H9 (cell line): ENCODE measurements around the gene FAM200B. TPM values are rescaled to one million over a fixed set of nuclear protein-coding genes. Genes with fewer than 3 reads are reported as not detected.

Experiments
- DNase-seq: peaks from one replicate; pipeline ENCODE4 v3.0.0-alpha.2; 2017
- H2AFZ ChIP-seq: one replicate; pipeline ENCODE4 v1.6.1; 2013; ENCODE audit warnings: mild to moderate bottlenecking, low read length, control low read depth, moderate library complexity
- H2AK5ac ChIP-seq: 2 replicates; pipeline ENCODE4 v1.6.1; 2013; ENCODE audit warnings: low read length, control low read depth, mixed read lengths; ENCODE audit not compliant: insufficient read length
- H2BK120ac ChIP-seq: one replicate; pipeline ENCODE4 v1.6.1; 2013; ENCODE audit warnings: low read depth, mild to moderate bottlenecking, low read length, control low read depth, inconsistent platforms; ENCODE audit not compliant: poor library complexity, severe bottlenecking
- H2BK12ac ChIP-seq: 2 replicates; pipeline ENCODE4 v1.6.1; 2013; ENCODE audit warnings: low read length, control low read depth, mixed read lengths, low read depth; ENCODE audit not compliant: insufficient read length
- H2BK15ac ChIP-seq: 2 replicates; pipeline ENCODE4 v1.6.1; 2013; ENCODE audit warnings: low read depth, low read length, control low read depth
- H2BK20ac ChIP-seq: one replicate; pipeline ENCODE4 v1.6.1; 2013; ENCODE audit warnings: low read depth, mild to moderate bottlenecking, low read length, control low read depth, inconsistent platforms; ENCODE audit not compliant: poor library complexity, severe bottlenecking
- H2BK5ac ChIP-seq: 2 replicates; pipeline ENCODE4 v1.6.1; 2013; ENCODE audit warnings: low read length, control low read depth, mixed read lengths; ENCODE audit not compliant: insufficient read length
- H3K14ac ChIP-seq: 2 replicates; pipeline ENCODE4 v1.6.1; 2013; ENCODE audit warnings: low read length, control low read depth; ENCODE audit not compliant: insufficient read depth
- H3K18ac ChIP-seq: 2 replicates; pipeline ENCODE4 v1.6.1; 2013; ENCODE audit warnings: low read depth, mild to moderate bottlenecking, mixed read lengths, low read length, control low read depth; ENCODE audit not compliant: insufficient read length
- H3K23ac ChIP-seq: 2 replicates; pipeline ENCODE4 v1.6.1; 2013; ENCODE audit warnings: low read length, control low read depth, mixed read lengths, low read depth; ENCODE audit not compliant: insufficient read length
- H3K23me2 ChIP-seq: 2 replicates; pipeline ENCODE4 v1.6.1; 2013; ENCODE audit warnings: low read depth, mild to moderate bottlenecking, mixed read lengths, low read length, control low read depth; ENCODE audit not compliant: insufficient read length, poor library complexity, severe bottlenecking
- H3K27ac ChIP-seq: 2 replicates; pipeline ENCODE4 v1.5.1; 2013; ENCODE audit warnings: low read length, control low read depth, mixed read lengths, low read depth; ENCODE audit not compliant: insufficient read length
- H3K27me3 ChIP-seq: 2 replicates; pipeline ENCODE4 v1.6.1; 2013; ENCODE audit warnings: low read length, control low read depth, inconsistent platforms; ENCODE audit not compliant: insufficient read depth
- H3K4ac ChIP-seq: 2 replicates; pipeline ENCODE4 v1.6.1; 2013; ENCODE audit warnings: low read depth, mild to moderate bottlenecking, control low read depth, inconsistent platforms, low read length, moderate library complexity
- H3K4me1 ChIP-seq: 2 replicates; pipeline ENCODE4 v1.6.1; 2013; ENCODE audit warnings: low read length, control low read depth, inconsistent platforms; ENCODE audit not compliant: insufficient read depth
- H3K4me2 ChIP-seq: 2 replicates; pipeline ENCODE4 v1.6.1; 2013; ENCODE audit warnings: low read length, control low read depth, mixed read lengths; ENCODE audit not compliant: insufficient read length, insufficient read depth
- H3K56ac ChIP-seq: 2 replicates; pipeline ENCODE4 v1.6.1; 2013; ENCODE audit warnings: low read depth, mild to moderate bottlenecking, mixed read lengths, low read length, control low read depth; ENCODE audit not compliant: insufficient read length
- H3K79me1 ChIP-seq: 2 replicates; pipeline ENCODE4 v1.6.1; 2013; ENCODE audit warnings: low read depth, mild to moderate bottlenecking, moderate library complexity, low read length, control low read depth, inconsistent platforms; ENCODE audit not compliant: insufficient read depth, poor library complexity, severe bottlenecking
- H3K79me2 ChIP-seq: 2 replicates; pipeline ENCODE4 v1.6.1; 2013; ENCODE audit warnings: low read length, control low read depth, inconsistent platforms; ENCODE audit not compliant: insufficient read depth
- H3K9ac ChIP-seq: 2 replicates; pipeline ENCODE4 v1.6.1; 2013; ENCODE audit warnings: low read length, control low read depth, mixed read lengths; ENCODE audit not compliant: insufficient read length; ENCODE audit errors: extremely low read depth
- H3K9me3 ChIP-seq: one replicate; pipeline ENCODE4 v1.6.1; 2013; ENCODE audit warnings: low read depth, low read length, inconsistent platforms; ENCODE audit not compliant: control insufficient read depth
- H3T11ph ChIP-seq: one replicate; pipeline ENCODE4 v1.6.1; 2013; ENCODE audit warnings: mild to moderate bottlenecking, low read length, control low read depth, inconsistent platforms
- H4K20me1 ChIP-seq: one replicate; pipeline ENCODE4 v1.6.1; 2013; ENCODE audit not compliant: control insufficient read depth, insufficient read length, insufficient read depth
- H4K5ac ChIP-seq: 2 replicates; pipeline ENCODE4 v1.6.1; 2013; ENCODE audit warnings: low read depth, mild to moderate bottlenecking, mixed read lengths, low read length, control low read depth; ENCODE audit not compliant: insufficient read length
- H4K8ac ChIP-seq: replicated peaks from 2 replicates; pipeline ENCODE4 v1.6.1; 2013; ENCODE audit warnings: low read length, control low read depth, mixed read lengths, low read depth; ENCODE audit not compliant: insufficient read length
- H4K91ac ChIP-seq: 2 replicates; pipeline ENCODE4 v1.6.1; 2013; ENCODE audit warnings: low read depth, mild to moderate bottlenecking, moderate library complexity, mixed read lengths, low read length, control low read depth; ENCODE audit not compliant: insufficient read length
- H3K27ac Mint-ChIP-seq, 3 experiments: 2 replicates in 2 of 3; 3 replicates in 1 of 3; pipeline ENCODE4 v1.8.0; 2020 to 2021; ENCODE audit warnings: mixed read lengths in 3 of 3, mild to moderate bottlenecking in 1 of 3, moderate library complexity in 1 of 3
- H3K27me3 Mint-ChIP-seq: 2 replicates; pipeline ENCODE4 v1.8.0; 2021; ENCODE audit warnings: low read depth, mild to moderate bottlenecking, moderate library complexity, mixed read lengths
- H3K36me3 Mint-ChIP-seq, 3 experiments: 2 replicates in 2 of 3; 3 replicates in 1 of 3; pipeline ENCODE4 v1.8.0; 2020 to 2021; ENCODE audit warnings: low read depth in 3 of 3, mixed read lengths in 3 of 3; ENCODE audit not compliant: insufficient read depth in 1 of 3
- H3K4me1 Mint-ChIP-seq, 2 experiments: 2 replicates each; pipeline ENCODE4 v1.8.0; 2020; ENCODE audit warnings: mixed read lengths in 2 of 2
- H3K4me3 Mint-ChIP-seq, 2 experiments: 2 replicates in 1 of 2; 3 replicates in 1 of 2; pipeline ENCODE4 v1.8.0; 2020 to 2021; ENCODE audit warnings: mild to moderate bottlenecking in 2 of 2, mixed read lengths in 2 of 2, moderate library complexity in 1 of 2
- H3K9me3 Mint-ChIP-seq, 2 experiments: 2 replicates in 1 of 2; 3 replicates in 1 of 2; pipeline ENCODE4 v1.8.0; 2020; ENCODE audit warnings: mild to moderate bottlenecking in 2 of 2, mixed read lengths in 2 of 2, moderate library complexity in 1 of 2
- CTCF ChIP-seq: fragments of 200-600 bp; sonication (generic); conservative IDR thresholded peaks from 3 replicates; pipeline ENCODE4 v1.8.0; 2021; ENCODE audit warnings: antibody characterized with exemption, mild to moderate bottlenecking
- WGBS: extraction: QIAGEN DNeasy Blood & Tissue Kit; methylation state at CpG from one replicate; pipeline ENCODE4 v1.1.7; 2013; ENCODE audit warnings: missing lambda C conversion rate, low lambda C conversion rate, mixed read lengths; ENCODE audit not compliant: insufficient read length; ENCODE audit errors: extremely low coverage; 5-methylcytosine and 5-hydroxymethylcytosine counted together
- total RNA-seq: library from RNA; stranded (reverse); gene quantifications from 2 replicates; pipeline ENCODE4 v1.2.1, GENCODE V29; 2021

The FAM200B gene
- total RNA-seq, 1 experiment from 2014 or later = 19.6 TPM

- Histone ChIP-seq H3K9me3 (no peaks in the 10 kb centered on the region), H3K23me2 (no peaks in the 10 kb centered on the region), H2BK20ac (no peak overlapping the region), H3K18ac (no peak overlapping the region), H3K9ac (no peak overlapping the region), H4K5ac (no peak overlapping the region), H2BK12ac (no peak overlapping the region), H4K20me1 (no peaks in the 10 kb centered on the region), H2AFZ (no peak overlapping the region), H3K14ac (no peak overlapping the region), H3T11ph (no peak overlapping the region), H2BK120ac (no peak overlapping the region), H3K4me2 (no peak overlapping the region), H3K23ac (no peak overlapping the region), H4K8ac (no peak overlapping the region), H3K27me3 (no peaks in the 10 kb centered on the region), H2BK15ac (no peak overlapping the region), H2AK5ac (no peak overlapping the region), H2BK5ac (no peak overlapping the region), H3K4me1 (no peaks in the 10 kb centered on the region), H3K27ac (no peak overlapping the region), H4K91ac (no peak overlapping the region), H3K4ac (no peak overlapping the region), H3K56ac (no peak overlapping the region), H3K79me1 (no peaks in the 10 kb centered on the region), H3K79me2 (no peaks in the 10 kb centered on the region)
- WGBS = no CpG with 5 or more reads among the region's 2 CpGs
- TF ChIP-seq CTCF = no peak
- Mint-ChIP-seq H3K27me3 (no peaks in the 10 kb centered on the region; the same call in 1 of the 2 replicates), H3K27ac (no peak overlapping the region), H3K4me1 (peaks cover 7 to 17% of the 10 kb centered on the region in 2 experiments), H3K4me3 (no peak overlapping the region), H3K36me3 (no peaks in the 10 kb centered on the region), H3K9me3 (no peaks in the 10 kb centered on the region)
- no peak for DNase-seq
These were observed 30.1 kb downstream of the FAM200B start for GRCh38 chr4:15711762-15712161.
